GM23248 (cell line): ENCODE measurements around the gene TCF25.
"Not testable (repeated sequence)": the region's sequence is repeated elsewhere in the genome, so short reads cannot be mapped to it uniquely, and the experiment has no call there.

Experiments used
- EZH2 ChIP-seq: fragments of 200-600 bp; sonication (generic); IDR thresholded peaks from 2 replicates; pipeline ENCODE4 v1.6.1; 2018; ENCODE audit warnings: antibody characterized with exemption, mild to moderate bottlenecking; ENCODE audit not compliant: insufficient read depth, poor library complexity, severe bottlenecking
- EZH2phosphoT487 ChIP-seq: fragments of 200-600 bp; sonication (generic); IDR thresholded peaks from 2 replicates; pipeline ENCODE4 v1.6.1; 2018; ENCODE audit warnings: antibody characterized with exemption, moderate library complexity, mild to moderate bottlenecking, low read depth; ENCODE audit not compliant: insufficient read depth

DNA sequence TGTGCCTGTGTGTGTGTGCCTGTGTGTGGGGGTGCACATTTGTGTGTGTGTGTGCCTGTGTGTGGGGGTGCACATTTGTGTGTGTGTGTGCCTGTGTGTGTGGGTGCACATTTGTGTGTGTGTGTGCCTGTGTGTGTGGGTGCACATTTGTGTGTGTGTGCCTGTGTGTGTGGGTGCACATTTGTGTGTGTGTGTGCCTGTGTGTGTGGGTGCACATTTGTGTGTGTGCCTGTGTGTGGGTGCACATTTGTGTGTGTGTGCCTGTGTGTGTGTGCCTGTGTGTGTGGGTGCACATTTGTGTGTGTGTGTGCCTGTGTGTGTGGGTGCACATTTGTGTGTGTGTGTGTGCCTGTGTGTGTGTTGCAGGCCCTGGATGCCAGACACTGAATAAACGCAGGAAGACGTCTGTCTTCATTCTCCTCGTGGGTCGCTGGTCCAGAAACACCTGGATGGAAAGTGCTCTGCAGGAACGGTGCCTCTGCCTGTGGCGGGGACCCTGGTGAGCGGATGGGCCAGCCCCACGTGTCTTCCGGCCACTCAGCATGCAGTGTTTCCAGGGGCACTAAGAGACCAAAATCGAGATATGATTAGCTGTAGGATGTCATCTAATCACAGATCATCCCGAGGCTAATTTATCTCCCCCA lies 41.4 kb downstream of the TCF25 start:
- TF ChIP-seq EZH2, EZH2phosphoT487: not testable (repeated sequence)
